ENCODE measurements around the gene RASGRP1.
"Not testable (repeated sequence)": the region's sequence is repeated elsewhere in the genome, so short reads cannot be mapped to it uniquely, and the experiment has no call there.

Gene RASGRP1
- 278 reads per million, percentile 95 among the genes with 10 or more reads in this experiment for total RNA-seq

- DNase-seq: peak; percentile 82
Observed at GRCh38 chr15:38564557-38565286, at the start of gene RASGRP1. Gene RASGRP1, minus strand, starts transcription at chr15:38564814. Its CDS starts 186 bp downstream, at chr15:38564628.

GRCh38 chr15:38613085-38613484 is 48.5 kb upstream of the RASGRP1 start:
- no peak for DNase-seq

- DNase-seq: no peak
Observed at GRCh38 chr15:38612159-38612863, 47.7 kb upstream of the RASGRP1 start.

- no peak for DNase-seq
Observed at GRCh38 chr15:38611228-38611627, 46.6 kb upstream of the RASGRP1 start.

GRCh38 chr15:38610748-38611147 is 46.1 kb upstream of the RASGRP1 start:
- DNase-seq: no peak

- DNase-seq: no peak
Observed at GRCh38 chr15:38609097-38609738, 44.6 kb upstream of the RASGRP1 start.

GRCh38 chr15:38608682-38609081 is 44.1 kb upstream of the RASGRP1 start:
- no peak for DNase-seq

- no peak for DNase-seq
Observed at GRCh38 chr15:38605744-38606143, 41.1 kb upstream of the RASGRP1 start.

- DNase-seq: no peak
Observed at GRCh38 chr15:38603672-38604071, 39.1 kb upstream of the RASGRP1 start.

- DNase-seq: no peak
Observed at GRCh38 chr15:38602910-38603670, 38.5 kb upstream of the RASGRP1 start.

GRCh38 chr15:38600236-38600635 is 35.6 kb upstream of the RASGRP1 start:
- no peak for DNase-seq

- DNase-seq: no peak
Observed at GRCh38 chr15:38598749-38599148, 34.1 kb upstream of the RASGRP1 start.

- no peak for DNase-seq
Observed at GRCh38 chr15:38597219-38597800, 32.7 kb upstream of the RASGRP1 start.

- no peak for DNase-seq
Observed at GRCh38 chr15:38593524-38593923, 28.9 kb upstream of the RASGRP1 start.

- DNase-seq: no peak
Observed at GRCh38 chr15:38589502-38589901, 24.9 kb upstream of the RASGRP1 start.

GRCh38 chr15:38588672-38589071 is 24.1 kb upstream of the RASGRP1 start:
- no peak for DNase-seq

GRCh38 chr15:38587214-38587613 is 22.6 kb upstream of the RASGRP1 start:
- DNase-seq: no peak

GRCh38 chr15:38586005-38586404 is 21.4 kb upstream of the RASGRP1 start:
- not testable (repeated sequence) for DNase-seq

GRCh38 chr15:38578626-38579025 is 14.0 kb upstream of the RASGRP1 start:
- DNase-seq: no peak

GRCh38 chr15:38577424-38577987 is 12.9 kb upstream of the RASGRP1 start:
- DNase-seq: no peak

GRCh38 chr15:38576837-38577236 is 12.2 kb upstream of the RASGRP1 start:
- DNase-seq: no peak

GRCh38 chr15:38576261-38576660 is 11.6 kb upstream of the RASGRP1 start:
- no peak for DNase-seq
